ENCODE data around the gene TNPO1.
"Not testable (repeated sequence)": the region's sequence is repeated elsewhere in the genome, so short reads cannot be mapped to it uniquely, and the experiment has no call there.

The TNPO1 gene

GRCh38 chr5:72788866-72789505 is 27.5 kb upstream of the TNPO1 start:
- Histone ChIP-seq H3K4me1 (ENCODE audit: insufficient read depth, low read length, severe bottlenecking) (no peaks in the 10 kb centered on the region), H3K4me2 (ENCODE audit: low read length) (no peak overlapping the region), H3F3A (ENCODE audit: insufficient read depth, low read length) (no peaks in the 10 kb centered on the region), H4K20me1 (ENCODE audit: insufficient read depth, low read length) (no peaks in the 10 kb centered on the region), H3K27ac (ENCODE audit: low read depth, low read length, poor library complexity, severe bottlenecking) (no peak overlapping the region), H3K27me3 (ENCODE audit: insufficient read depth, low read length) (0 out of 2 replicates have a peak, but pooled peaks cover 1% of the 10 kb centered on the region), H3K36me3 (ENCODE audit: insufficient read depth, low read length) (no peaks in the 10 kb centered on the region), H3K79me2 (ENCODE audit: insufficient read depth, low read length) (no peaks in the 10 kb centered on the region), H2AFZ (ENCODE audit: low read length) (no peak overlapping the region), H3K9me2 (ENCODE audit: low read depth, low read length) (no peaks in the 10 kb centered on the region), H3K4me3 (ENCODE audit: low read depth, low read length, poor library complexity, severe bottlenecking) (no peak overlapping the region), H3K9ac (ENCODE audit: low read length) (no peak overlapping the region), H3K9me3 (ENCODE audit: low read length) (no peaks in the 10 kb centered on the region)
- TF ChIP-seq EZH2 (IDR thresholded peaks at IDR 0.05; ENCODE audit: borderline replicate concordance, low read length), result no peak
- no peak for TF ChIP-seq CTCF (IDR thresholded peaks at IDR 0.05; ENCODE audit: low read length)

DNA sequence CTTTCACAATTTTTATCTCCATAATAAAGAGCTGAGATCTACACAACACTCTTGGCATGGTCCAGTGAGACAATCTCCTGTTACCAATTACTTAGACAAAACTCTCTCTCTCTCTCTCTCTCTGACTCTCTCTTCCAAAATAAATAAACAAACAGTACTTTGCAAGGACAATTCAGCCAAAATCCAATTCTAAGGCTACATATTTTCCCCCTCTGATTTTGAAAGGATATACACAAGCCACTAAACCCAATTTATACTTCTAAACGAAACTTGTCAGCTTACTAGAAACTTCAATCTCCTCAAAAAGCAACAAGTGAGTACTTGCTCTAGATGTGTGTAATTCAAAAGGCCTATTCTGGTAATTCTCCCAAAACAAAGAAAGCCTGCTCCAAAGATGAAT is 26.3 kb upstream of the TNPO1 start:
- H3K4me2 ChIP-seq (ENCODE audit: low read length), result no peak overlapping the region
- no peaks in the 10 kb centered on the region for H3F3A ChIP-seq (ENCODE audit: insufficient read depth, low read length)
- no peak overlapping the region for H2AFZ ChIP-seq (ENCODE audit: low read length)
- H3K4me1 ChIP-seq (ENCODE audit: insufficient read depth, low read length, severe bottlenecking), result no peaks in the 10 kb centered on the region
- no peaks in the 10 kb centered on the region for H3K27me3 ChIP-seq (ENCODE audit: insufficient read depth, low read length)
- H4K20me1 ChIP-seq (ENCODE audit: insufficient read depth, low read length), result no peaks in the 10 kb centered on the region
- no peak overlapping the region for H3K27ac ChIP-seq (ENCODE audit: low read depth, low read length, poor library complexity, severe bottlenecking)
- no peaks in the 10 kb centered on the region for H3K9me3 ChIP-seq (ENCODE audit: low read length)
- H3K9me2 ChIP-seq (ENCODE audit: low read depth, low read length), result no peaks in the 10 kb centered on the region
- no peaks in the 10 kb centered on the region for H3K36me3 ChIP-seq (ENCODE audit: insufficient read depth, low read length)
- no peaks in the 10 kb centered on the region for H3K79me2 ChIP-seq (ENCODE audit: insufficient read depth, low read length)
- H3K4me3 ChIP-seq (ENCODE audit: low read depth, low read length, poor library complexity, severe bottlenecking), result no peak overlapping the region
- TF ChIP-seq EZH2 (IDR thresholded peaks at IDR 0.05; ENCODE audit: borderline replicate concordance, low read length) (no peak), CTCF (IDR thresholded peaks at IDR 0.05; ENCODE audit: low read length) (no peak)
- H3K9ac ChIP-seq (ENCODE audit: low read length), result no peak overlapping the region

- H3K9ac ChIP-seq (ENCODE audit: low read length); H3K9me2 ChIP-seq (ENCODE audit: low read depth, low read length); H3K27me3 ChIP-seq (ENCODE audit: insufficient read depth, low read length); H3K9me3 ChIP-seq (ENCODE audit: low read length); H4K20me1 ChIP-seq (ENCODE audit: insufficient read depth, low read length); H3K4me1 ChIP-seq (ENCODE audit: insufficient read depth, low read length, severe bottlenecking); H3K4me3 ChIP-seq (ENCODE audit: low read depth, low read length, poor library complexity, severe bottlenecking); H3K4me2 ChIP-seq (ENCODE audit: low read length); H3K27ac ChIP-seq (ENCODE audit: low read depth, low read length, poor library complexity, severe bottlenecking); H3K36me3 ChIP-seq (ENCODE audit: insufficient read depth, low read length); H3K79me2 ChIP-seq (ENCODE audit: insufficient read depth, low read length); H2AFZ ChIP-seq (ENCODE audit: low read length); H3F3A ChIP-seq (ENCODE audit: insufficient read depth, low read length): not testable (repeated sequence)
Measured at GRCh38 chr5:72792662-72793061, 23.8 kb upstream of the TNPO1 start.

DNA sequence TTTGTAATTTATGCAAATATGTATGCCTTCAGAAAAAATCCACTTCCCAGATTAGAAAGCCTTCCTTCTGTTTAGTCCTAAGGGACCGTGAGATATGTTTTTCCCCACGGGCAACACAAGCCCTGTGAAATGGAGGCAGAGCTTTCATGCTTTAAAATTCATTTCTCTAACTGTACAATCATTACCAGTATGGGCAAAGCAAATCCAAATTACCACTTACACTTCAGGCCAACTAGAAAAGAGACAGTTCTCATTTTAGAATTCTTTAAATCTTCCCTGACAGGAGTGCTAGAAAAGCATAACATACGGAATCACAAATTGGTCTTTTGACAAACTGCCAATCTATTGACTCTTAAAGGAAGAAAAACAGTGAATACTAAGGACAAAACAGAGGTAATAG is 20.5 kb upstream of the TNPO1 start:
- Histone ChIP-seq H3K79me2 (ENCODE audit: insufficient read depth, low read length) (no peaks in the 10 kb centered on the region), H3K4me2 (ENCODE audit: low read length) (no peak overlapping the region), H4K20me1 (ENCODE audit: insufficient read depth, low read length) (no peaks in the 10 kb centered on the region), H3K36me3 (ENCODE audit: insufficient read depth, low read length) (no peaks in the 10 kb centered on the region), H3K4me3 (ENCODE audit: low read depth, low read length, poor library complexity, severe bottlenecking) (no peak overlapping the region), H3K9ac (ENCODE audit: low read length) (no peak overlapping the region), H3K4me1 (ENCODE audit: insufficient read depth, low read length, severe bottlenecking) (no peaks in the 10 kb centered on the region), H3K27ac (ENCODE audit: low read depth, low read length, poor library complexity, severe bottlenecking) (no peak overlapping the region), H2AFZ (ENCODE audit: low read length) (no peak overlapping the region), H3F3A (ENCODE audit: insufficient read depth, low read length) (no peaks in the 10 kb centered on the region), H3K9me3 (ENCODE audit: low read length) (no peaks in the 10 kb centered on the region), H3K27me3 (ENCODE audit: insufficient read depth, low read length) (no peaks in the 10 kb centered on the region), H3K9me2 (ENCODE audit: low read depth, low read length) (no peaks in the 10 kb centered on the region)
- TF ChIP-seq CTCF (IDR thresholded peaks at IDR 0.05; ENCODE audit: low read length) (no peak), EZH2 (IDR thresholded peaks at IDR 0.05; ENCODE audit: borderline replicate concordance, low read length) (no peak)

Measured in OCI-LY1 (cell line).